GM21381 (cell line): ENCODE results near the gene TMEM88.
"Not testable (repeated sequence)": the region's sequence is repeated elsewhere in the genome, so short reads cannot be mapped to it uniquely, and the experiment has no call there.

Experiments
- ATAC-seq: cut with Tn5 transposase; IDR thresholded peaks from one replicate; pipeline ENCODE4 v1.9.1; 2021; ENCODE audit warnings: mild to moderate bottlenecking, moderate library complexity; ENCODE audit not compliant: unreplicated experiment

The TMEM88 gene

GRCh38 chr17:7856011-7856810 lies 1.3 kb downstream of the TMEM88 start:
- ATAC-seq: no peak

- peak; percentile 79 for ATAC-seq
Measured at GRCh38 chr17:7856811-7857712, 2.2 kb downstream of the TMEM88 start, which contains the start of gene NAA38. TSS of gene NAA38 (minus strand) at chr17:7857559. CDS start at chr17:7857463, 96 bp downstream.

GRCh38 chr17:7857713-7858521 lies 3.1 kb downstream of the TMEM88 start, which contains the start of gene CYB5D1:
TSS of gene CYB5D1 (plus strand) at chr17:7858003. CDS start at chr17:7858135, 132 bp downstream.
- ATAC-seq: peak; percentile 27

GRCh38 chr17:7858522-7858810 lies 3.6 kb downstream of the TMEM88 start:
- ATAC-seq: no peak

GRCh38 chr17:7859028-7859427 lies 4.2 kb downstream of the TMEM88 start:
- ATAC-seq: no peak

- no peak for ATAC-seq
Measured at GRCh38 chr17:7862692-7863437, 8.0 kb downstream of the TMEM88 start.

GRCh38 chr17:7864384-7864783 lies 9.5 kb downstream of the TMEM88 start:
- ATAC-seq: not testable (repeated sequence)

GRCh38 chr17:7864995-7865650 lies 10.3 kb downstream of the TMEM88 start:
- no peak for ATAC-seq

GRCh38 chr17:7867881-7868329 lies 13.0 kb downstream of the TMEM88 start:
- ATAC-seq: no peak

- no peak for ATAC-seq
Measured at GRCh38 chr17:7873051-7873450, 18.2 kb downstream of the TMEM88 start.

- ATAC-seq: no peak
Measured at GRCh38 chr17:7875804-7876370, 21.0 kb downstream of the TMEM88 start.

- no peak for ATAC-seq
Measured at GRCh38 chr17:7878234-7878633, 23.4 kb downstream of the TMEM88 start.

- no peak for ATAC-seq
Measured at GRCh38 chr17:7880076-7880868, 25.4 kb downstream of the TMEM88 start.

- ATAC-seq: no peak
Measured at GRCh38 chr17:7881276-7882054, 26.6 kb downstream of the TMEM88 start.

- ATAC-seq: no peak
Measured at GRCh38 chr17:7882068-7882467, 27.2 kb downstream of the TMEM88 start.

- ATAC-seq: no peak
Measured at GRCh38 chr17:7882629-7883028, 27.8 kb downstream of the TMEM88 start.

- no peak for ATAC-seq
Measured at GRCh38 chr17:7883781-7884386, 29.0 kb downstream of the TMEM88 start.
